Endothelial cell of umbilical vein (primary cell): ENCODE data around the gene ANKRD31. TPM values are rescaled to one million over a fixed set of nuclear protein-coding genes. Genes with fewer than 3 reads are reported as not detected.

ENCODE experiments used
- BruUV-seq: library from RNA; stranded (reverse); fragments of 400-500 nt; replicated peaks from 2 replicates; lab custom pipeline; 2021; lab: Mats Ljungman, UMichigan
- CTCF ChIA-PET: fragments of 300-600, 350-600 bp; sonication (Branson Sonifier 250); formaldehyde crosslinking; loops from one replicate; lab custom pipeline; 2021; ENCODE audit warnings: antibody characterized with exemption, inconsistent platforms; lab: Charles Lee
- POLR2A ChIA-PET: fragments of 300-600, 350-600 bp; sonication (Branson Sonifier 250); formaldehyde crosslinking; loops from one replicate; lab custom pipeline; 2021; ENCODE audit warnings: antibody characterized with exemption, inconsistent platforms; lab: Charles Lee
- DNase-seq: peaks from one replicate; pipeline ENCODE4 v3.0.0-alpha.2; 2011; ENCODE audit warnings: low read depth, low spot score
- FAIRE-seq: peaks from 2 replicates; lab custom pipeline; 2011; peaks lifted over from hg19 to GRCh38; lab: Jason Lieb, UNC
- H2AFZ ChIP-seq: 2 replicates; pipeline ENCODE4 v1.6.0; 2012; ENCODE audit warnings: low read depth, low read length, control low read depth, inconsistent platforms
- H3K27ac ChIP-seq: 2 replicates; pipeline ENCODE4 v1.5.1; 2011; ENCODE audit warnings: low read depth, mild to moderate bottlenecking, control low read depth, low read length, moderate library complexity; ENCODE audit not compliant: insufficient read depth
- H3K27me3 ChIP-seq, 2 experiments: 2 replicates each; pipeline versions ENCODE4 v1.6.0 to v1.6.1; 2011; ENCODE audit warnings: low read length in 2 of 2, mixed read lengths in 1 of 2; ENCODE audit not compliant: control insufficient read depth in 2 of 2, insufficient read depth in 2 of 2
- H3K36me3 ChIP-seq, 2 experiments: 2 replicates in 1 of 2; 3 replicates in 1 of 2; pipeline ENCODE4 v1.5.1; 2011; ENCODE audit warnings: low read length in 2 of 2, mild to moderate bottlenecking in 1 of 2, moderate library complexity in 1 of 2; ENCODE audit not compliant: control insufficient read depth in 2 of 2, insufficient read depth in 2 of 2; ENCODE audit errors: extremely low read depth in 1 of 2
- H3K4me1 ChIP-seq: 3 replicates; pipeline ENCODE4 v1.5.1; 2011; ENCODE audit warnings: mild to moderate bottlenecking, low read length; ENCODE audit not compliant: control insufficient read depth, insufficient read depth; ENCODE audit errors: extremely low read depth
- H3K4me2 ChIP-seq: 2 replicates; pipeline ENCODE4 v1.6.1; 2011; ENCODE audit warnings: low read length, control low read depth, mixed read lengths; ENCODE audit not compliant: insufficient read depth
- H3K4me3 ChIP-seq, 3 experiments: fragments of 200-600 bp in 1 of 3; sonication (generic), shearing (Covaris generic) in 1 of 3; replicated peaks in 1 of 3; 2 replicates each; pipeline ENCODE4 v1.5.1; 2011 to 2016; ENCODE audit warnings: control low read depth in 3 of 3, low read length in 3 of 3, mild to moderate bottlenecking in 2 of 3, inconsistent platforms in 1 of 3, low read depth in 1 of 3, moderate library complexity in 1 of 3; ENCODE audit not compliant: insufficient read depth in 1 of 3
- H3K79me2 ChIP-seq: 2 replicates; pipeline ENCODE4 v1.6.0; 2012; ENCODE audit warnings: low read length, inconsistent platforms; ENCODE audit not compliant: control insufficient read depth, insufficient read depth
- H3K9ac ChIP-seq: replicated peaks from 2 replicates; pipeline ENCODE3; 2011; ENCODE audit warnings: low read length, control low read depth; ENCODE audit not compliant: insufficient read depth; ENCODE audit errors: extremely low read depth
- H3K9me1 ChIP-seq: replicated peaks from 3 replicates; pipeline ENCODE4 v1.6.0; 2011; ENCODE audit warnings: mild to moderate bottlenecking, low read length; ENCODE audit not compliant: control insufficient read depth, insufficient read depth; ENCODE audit errors: extremely low read depth
- H3K9me3 ChIP-seq: replicated peaks from 2 replicates; pipeline ENCODE4 v1.5.1; 2012; ENCODE audit warnings: low read length, inconsistent platforms; ENCODE audit not compliant: control insufficient read depth, insufficient read depth
- H4K20me1 ChIP-seq: replicated peaks from 2 replicates; pipeline ENCODE3; 2011; ENCODE audit warnings: mild to moderate bottlenecking, low read length; ENCODE audit not compliant: control insufficient read depth, insufficient read depth; ENCODE audit errors: extremely low read depth
- CTCF ChIP-seq, 2 donors: IDR thresholded peaks; 1 replicate in 1 of 2; 2 replicates in 1 of 2; pipeline ENCODE4 v1.5.1; 2011; ENCODE audit warnings: low read length in 2 of 2, mild to moderate bottlenecking in 2 of 2, moderate library complexity in 2 of 2, control low read depth in 1 of 2, inconsistent platforms in 1 of 2, low read depth in 1 of 2; ENCODE audit not compliant: insufficient read depth in 1 of 2; ENCODE audit errors: extremely low read depth in 1 of 2
- EZH2 ChIP-seq: IDR thresholded peaks from 2 replicates; pipeline ENCODE4 v1.6.1; 2012; ENCODE audit warnings: borderline replicate concordance, low read depth, mild to moderate bottlenecking, moderate library complexity, low read length, inconsistent platforms; ENCODE audit not compliant: severe bottlenecking
- FOS ChIP-seq: IDR thresholded peaks from 2 replicates; pipeline ENCODE4 v1.6.1; 2011; ENCODE audit warnings: mild to moderate bottlenecking, low read length, moderate library complexity, borderline replicate concordance; ENCODE audit not compliant: insufficient read depth
- GATA2 ChIP-seq: IDR thresholded peaks from 2 replicates; pipeline ENCODE4 v1.7.0; 2011; ENCODE audit warnings: low read depth, mild to moderate bottlenecking, moderate library complexity, mixed read lengths, low read length; ENCODE audit not compliant: insufficient read length, insufficient read depth
- JUN ChIP-seq: IDR thresholded peaks from 2 replicates; pipeline ENCODE4 v1.6.1; 2011; ENCODE audit warnings: borderline replicate concordance, low read depth; ENCODE audit not compliant: insufficient read length, insufficient read depth
- MAX ChIP-seq: IDR thresholded peaks from 2 replicates; pipeline ENCODE4 v1.6.1; 2011; ENCODE audit not compliant: insufficient read depth, insufficient read length
- MYC ChIP-seq: IDR thresholded peaks from one replicate; pipeline ENCODE4 v1.6.1; 2011; ENCODE audit warnings: mild to moderate bottlenecking, low read depth, low read length
- POLR2A ChIP-seq: IDR thresholded peaks from 2 replicates; pipeline ENCODE4 v1.6.1; 2012; ENCODE audit warnings: low read depth, mild to moderate bottlenecking, control low read depth, low read length
- POLR2AphosphoS5 ChIP-seq: IDR thresholded peaks from 2 replicates; pipeline ENCODE4 v1.6.1; 2012; ENCODE audit warnings: low read depth, mild to moderate bottlenecking, control low read depth, low read length, moderate library complexity; ENCODE audit not compliant: insufficient read depth
- dilution Hi-C: fragments of 300-500 bp; cut with MboI; formaldehyde crosslinking; loops from one replicate; pipeline ENCODE4 v1.15.0; 2019; ENCODE audit warnings: low sequenced_read_pairs; ENCODE audit not compliant: extremely low pct_ligation_motif_present
- intact Hi-C: fragments of 100-400 bp; cut with micrococcal nuclease; formaldehyde crosslinking; loops from one replicate; pipeline ENCODE4 v1.10.0; 2022
- polyA plus RNA-seq, 4 experiments: library from polyadenylated mRNA; depleted of rRNA in 3 of 4; stranded (reverse) in 3 of 4; unstranded in 1 of 4; fragments of >200 nt; gene quantifications; 2 replicates each; pipeline versions ENCODE4 v1.2.1 to v1.2.3, GENCODE V29; 2011 to 2012; ENCODE audit warnings: missing spikeins in 1 of 4
- total RNA-seq: library from RNA; stranded (reverse); gene quantifications from 2 replicates; pipeline ENCODE4 v1.2.3, GENCODE V29; 2021

Gene ANKRD31
- total and polyA plus RNA-seq, 2 donors (not counting 3 experiments of a cell fraction or from before 2014, with no cell fraction given) = not detected

DNA sequence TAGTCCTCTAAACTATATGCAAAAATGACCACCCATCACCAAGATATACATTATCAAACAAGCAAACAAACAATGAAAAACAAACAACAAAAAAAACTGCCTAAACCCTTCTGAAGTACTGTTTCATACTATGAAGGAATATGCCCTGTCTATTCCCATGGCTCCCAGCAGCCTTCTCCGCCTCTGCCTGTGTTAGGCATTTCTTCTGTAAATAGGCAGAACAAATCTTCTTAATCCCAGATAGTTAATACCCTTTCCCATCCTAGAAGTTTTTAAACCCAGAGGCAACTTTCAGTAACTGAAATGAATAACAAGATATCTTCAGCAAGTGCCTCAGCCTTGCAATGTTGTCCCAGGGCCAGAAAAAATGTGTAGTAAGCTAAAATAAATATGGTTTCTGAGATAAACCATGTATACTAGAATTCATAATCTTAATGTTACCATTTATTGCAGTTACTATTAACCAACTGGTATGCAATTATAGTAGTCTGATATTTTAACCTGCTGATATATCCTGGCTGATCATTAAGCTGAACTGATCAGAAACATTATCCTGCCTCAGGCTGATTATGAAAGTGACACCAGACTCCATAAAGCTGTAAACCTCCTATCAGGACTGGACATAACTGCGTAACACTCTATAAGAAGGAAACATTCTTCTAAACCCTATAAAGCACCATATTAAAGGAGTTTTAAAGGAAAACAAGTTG, 68.5 kb downstream of the ANKRD31 start:
- intact Hi-C loops (no loop called here), dilution Hi-C loops (no loop called here)
- no TSS peak for BruUV-seq
- H3K4me1 ChIP-seq = no peaks in the 10 kb centered on the region
- no peak overlapping the region for H3K4me3 ChIP-seq
- H4K20me1 ChIP-seq = no peaks in the 10 kb centered on the region
- H3K27ac ChIP-seq = no peak overlapping the region
- H3K9ac ChIP-seq = no peak overlapping the region
- FAIRE-seq (no peak), DNase-seq (no peak)
- ChIA-PET POLR2A (no interaction called here), CTCF (no interaction called here)
- H3K9me1 ChIP-seq = no peaks in the 10 kb centered on the region
- H3K79me2 ChIP-seq = no peaks in the 10 kb centered on the region
- no peaks in the 10 kb centered on the region for H3K9me3 ChIP-seq
- no peak overlapping the region for H3K4me2 ChIP-seq
- H3K36me3 ChIP-seq = no peaks in the 10 kb centered on the region
- H3K27me3 ChIP-seq = peaks cover 0 to 3% of the 10 kb centered on the region in 2 experiments
- TF ChIP-seq EZH2 = no peak
- TF ChIP-seq GATA2 = no peak
- TF ChIP-seq FOS = no peak
- TF ChIP-seq POLR2A = no peak
- TF ChIP-seq CTCF (IDR thresholded peaks at IDR 0.05; ENCODE audit: extremely low read depth in 1 of 2, insufficient read depth in 1 of 2, low read depth in 1 of 2, low read length in 2 of 2) = no peak
- no peak for TF ChIP-seq JUN
- TF ChIP-seq POLR2AphosphoS5 = no peak
- no peak for TF ChIP-seq MAX
- TF ChIP-seq MYC = no peak
- H2AFZ ChIP-seq = no peak overlapping the region
